K562 (cell line): ENCODE measurements around the gene PIP5K1B. TPM values are rescaled to one million over a fixed set of nuclear protein-coding genes. Genes with fewer than 3 reads are reported as not detected.

ENCODE experiments used
- ATAC-seq: fragments of 200-7000 bp; cut with Tn5 transposase; 3 replicates; pipeline ENCODE4 v1.9.1; 2020; ENCODE audit warnings: moderate library complexity
- BruUV-seq: library from RNA; stranded (reverse); fragments of 400-500 nt; replicated peaks from 2 replicates; lab custom pipeline; 2021; lab: Mats Ljungman, UMichigan
- CTCF ChIA-PET: fragments of 300-600 bp; formaldehyde crosslinking; extraction: SDS; loops from one replicate; lab custom pipeline; 2021; ENCODE audit warnings: low intra/inter-chr PET ratio; lab: Yijun Ruan, JAX
- POLR2A ChIA-PET: fragments of 300-600, 350-650 bp; sonication (Branson Sonifier 250); formaldehyde crosslinking; extraction: SDS; loops from one replicate; lab custom pipeline; 2021; ENCODE audit warnings: antibody characterized with exemption, inconsistent platforms; lab: Yijun Ruan, JAX
- DNase-seq, 4 experiments: peaks; one replicate each; pipeline versions ENCODE4 v3.0.0 to v3.0.0-alpha.2; 2011 to 2018; ENCODE audit warnings: low spot score in 3 of 4, mixed read lengths in 3 of 4; ENCODE audit errors: extremely low read depth in 1 of 4
- FAIRE-seq: peaks from 2 replicates; lab custom pipeline; 2011; peaks lifted over from hg19 to GRCh38; lab: Jason Lieb, UNC
- H2AFZ ChIP-seq: 2 replicates; pipeline ENCODE4 v1.6.0; 2011; ENCODE audit warnings: low read depth, low read length, control low read depth, inconsistent platforms
- H3K27ac ChIP-seq: fragments of 200-600 bp; 3 replicates; pipeline ENCODE4 v1.8.0; 2011; ENCODE audit warnings: low read depth, mild to moderate bottlenecking, control low read depth, inconsistent platforms, low read length, moderate library complexity, mixed read lengths; ENCODE audit errors: extremely low read depth
- H3K27me3 ChIP-seq, 2 experiments: fragments of 300-600 bp in 1 of 2; 2 replicates in 1 of 2; 3 replicates in 1 of 2; pipeline versions ENCODE4 v1.6.0 to v1.8.0; 2011; ENCODE audit warnings: inconsistent platforms in 2 of 2, low read length in 2 of 2, mild to moderate bottlenecking in 1 of 2, mixed read lengths in 1 of 2, moderate library complexity in 1 of 2; ENCODE audit not compliant: control insufficient read depth in 2 of 2, insufficient read depth in 2 of 2
- H3K36me3 ChIP-seq: fragments of 300-600 bp; 3 replicates; pipeline ENCODE4 v1.8.0; 2011; ENCODE audit warnings: mild to moderate bottlenecking, low read length, inconsistent platforms; ENCODE audit not compliant: control insufficient read depth, insufficient read depth
- H3K4me1 ChIP-seq, 2 experiments: fragments of 200-600 bp in 1 of 2; replicated peaks in 1 of 2; 2 replicates in 1 of 2; 3 replicates in 1 of 2; pipeline versions ENCODE4 v1.5.1 to v1.8.0; 2011; ENCODE audit warnings: inconsistent platforms in 2 of 2, low read length in 2 of 2, mild to moderate bottlenecking in 1 of 2, mixed read lengths in 1 of 2, moderate library complexity in 1 of 2; ENCODE audit not compliant: control insufficient read depth in 2 of 2, insufficient read depth in 2 of 2
- H3K4me2 ChIP-seq: 2 replicates; pipeline ENCODE4 v1.6.1; 2011; ENCODE audit warnings: low read length, control low read depth, inconsistent platforms, mixed read lengths; ENCODE audit not compliant: insufficient read depth
- H3K4me3 ChIP-seq: fragments of 200-600 bp; sonication (generic), shearing (Covaris generic); 2 replicates; pipeline ENCODE4 v1.5.1; 2016; ENCODE audit warnings: control low read depth, inconsistent platforms
- H3K79me2 ChIP-seq: fragments of 200-600 bp; 3 replicates; pipeline ENCODE4 v1.8.0; 2011; ENCODE audit warnings: low read length, inconsistent platforms; ENCODE audit not compliant: control insufficient read depth, insufficient read depth
- H3K9ac ChIP-seq, 2 experiments: 2 replicates each; pipeline versions ENCODE4 v1.6.0 to v1.6.1; 2011; ENCODE audit warnings: low read depth in 2 of 2, low read length in 2 of 2, control low read depth in 1 of 2, inconsistent platforms in 1 of 2, mild to moderate bottlenecking in 1 of 2, mixed read lengths in 1 of 2; ENCODE audit not compliant: insufficient read depth in 1 of 2
- H3K9me1 ChIP-seq: one replicate; pipeline ENCODE4 v1.6.0; 2011; ENCODE audit warnings: inconsistent platforms, mild to moderate bottlenecking, low read length, moderate library complexity; ENCODE audit not compliant: control insufficient read depth, insufficient read depth
- H3K9me3 ChIP-seq: replicated peaks from 2 replicates; pipeline ENCODE4 v1.5.1; 2011; ENCODE audit warnings: low read depth, low read length, inconsistent platforms; ENCODE audit not compliant: control insufficient read depth, insufficient read depth
- H4K20me1 ChIP-seq: replicated peaks from 2 replicates; pipeline ENCODE4 v1.6.1; 2011; ENCODE audit warnings: low read length, inconsistent platforms, mixed read lengths; ENCODE audit not compliant: control insufficient read depth, insufficient read depth
- HNRNPH1 ChIP-seq: fragments of 200-400 bp; formaldehyde crosslinking; optimal IDR thresholded peaks from 2 replicates; pipeline ENCODE3; 2017; ENCODE audit warnings: low read depth, mild to moderate bottlenecking, low read length, moderate library complexity
- HSF4 ChIP-seq: fragments of 250-450 bp; sonication (Bioruptor Pico); IDR thresholded peaks from 2 replicates; pipeline ENCODE4 v2.1.2; 2022; ENCODE audit warnings: mild to moderate bottlenecking, moderate library complexity, borderline replicate concordance
- KLF13 ChIP-seq: fragments of 450-650 bp; IDR thresholded peaks from 2 replicates; pipeline ENCODE4 v1.6.1; 2016; ENCODE audit warnings: missing genetic modification characterization, low read depth, mild to moderate bottlenecking, missing compliant biosample characterization, moderate library complexity, borderline replicate concordance
- NFXL1 ChIP-seq: fragments of 450-650 bp; formaldehyde crosslinking; IDR thresholded peaks from 2 replicates; pipeline ENCODE4 v1.4.0; 2021; ENCODE audit warnings: mild to moderate bottlenecking
- SNIP1 ChIP-seq: fragments of 450-650 bp; IDR thresholded peaks from 2 replicates; pipeline ENCODE4 v1.7.1; 2017; ENCODE audit warnings: low read depth, mild to moderate bottlenecking
- U2AF1 ChIP-seq: fragments of 200-400 bp; formaldehyde crosslinking; optimal IDR thresholded peaks from 2 replicates; pipeline ENCODE3; 2017; ENCODE audit warnings: mild to moderate bottlenecking, low read depth, low read length, moderate library complexity
- ZBTB1 ChIP-seq: sonication (generic); formaldehyde crosslinking; IDR thresholded peaks from 2 replicates; pipeline ENCODE4 v1.8.1; 2023; ENCODE audit warnings: missing genetic modification reagents, low read depth, mild to moderate bottlenecking, borderline replicate concordance
- ZNF584 ChIP-seq: fragments of 200-800 bp; sonication (Bioruptor generic); IDR thresholded peaks from 2 replicates; pipeline ENCODE4 v1.6.1; 2016; ENCODE audit warnings: low read depth, mild to moderate bottlenecking, missing genetic modification characterization, missing compliant biosample characterization
- WGBS: fragments of 100-300 bp; shearing (Covaris generic); methylation state at CpG from one replicate; pipeline ENCODE4 v1.1.6; 2016; ENCODE audit warnings: low coverage, mixed read lengths; ENCODE audit not compliant: insufficient coverage; ENCODE audit errors: missing lambda C conversion rate; 5-methylcytosine and 5-hydroxymethylcytosine counted together
- in situ Hi-C: fragments of 300-500 bp; cut with MboI; formaldehyde crosslinking; loops from 4 replicates; pipeline ENCODE4 v1.15.0; 2018; ENCODE audit warnings: inconsistent platforms, mixed read lengths
- intact Hi-C: fragments of 100-400 bp; cut with micrococcal nuclease; formaldehyde crosslinking; loops from 2 replicates; pipeline ENCODE4 v1.14.2; 2022
- polyA plus RNA-seq, 8 experiments: library from polyadenylated mRNA; depleted of rRNA in 4 of 8; stranded (reverse) in 5 of 8; unstranded in 3 of 8; fragments of >200 nt; fragmentation: Nextera tagmentation in 2 of 8; fragmentation: Illumina TruSeq in 1 of 8; extraction: Ambion mirVana in 2 of 8; extraction: Trizol in 1 of 8; gene quantifications; 2 replicates each; pipeline versions ENCODE4 v1.2.1 to v1.2.3, GENCODE V29; 2011 to 2014; ENCODE audit warnings: inconsistent platforms in 1 of 8, missing spikeins in 1 of 8
- total RNA-seq, 7 experiments: library from RNA; depleted of rRNA in 6 of 7; stranded (reverse); fragments of >200 nt in 6 of 7; fragmentation: Illumina TruSeq in 2 of 7; extraction: Trizol in 2 of 7; gene quantifications; 2 replicates each; pipeline versions ENCODE4 v1.2.1 to v1.2.3, GENCODE V29; 2011 to 2021; ENCODE audit warnings: low replicate concordance in 1 of 7
- TF ChIP-seq, protein P1 (sequence below): fragments of 450-650 bp; IDR thresholded peaks from 2 replicates; pipeline ENCODE4 v1.6.1; 2016
- TF ChIP-seq, protein P2 (sequence below): fragments of 250-450 bp; sonication (Bioruptor Pico); IDR thresholded peaks from 2 replicates; pipeline ENCODE4 v1.4.0; 2020; ENCODE audit warnings: mild to moderate bottlenecking, moderate library complexity, borderline replicate concordance
- TF ChIP-seq, protein P3 (sequence below): fragments of 450-650 bp; IDR thresholded peaks from 2 replicates; pipeline ENCODE4 v1.6.1; 2016; ENCODE audit warnings: low read depth

Gene PIP5K1B
- total and polyA plus RNA-seq, 9 of the 15 experiments (the other 6 are each of a cell fraction or from before 2014, with no cell fraction given): 3.1 to 12.9 (median 7.4) TPM

DNA sequence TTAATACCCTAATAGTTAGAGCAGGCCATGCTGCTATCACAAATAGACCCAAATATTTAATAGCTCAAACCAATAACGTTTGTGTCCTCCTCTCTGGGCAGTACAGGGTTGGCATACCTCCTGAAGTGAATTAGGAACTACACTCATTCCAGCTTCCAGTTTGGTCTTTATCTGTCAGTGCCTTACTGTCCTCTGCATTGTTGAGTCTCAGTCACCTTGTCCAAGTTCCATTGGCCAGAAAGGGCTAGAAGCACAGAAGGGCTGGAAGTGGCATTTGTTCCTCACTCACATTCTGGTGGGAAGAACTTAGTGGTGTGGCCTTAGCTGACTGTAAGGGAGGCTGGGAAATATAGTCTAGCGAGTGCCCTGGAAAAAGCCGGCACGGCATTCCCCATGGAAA, 341.7 kb downstream of the PIP5K1B start:
- in situ Hi-C loops (loop anchor here (25.0 kb wide), 1 partner anchor 891 kb away; no protein-coding TSS in a partner anchor), intact Hi-C loops (no loop called here)
- CTCF ChIA-PET: no interaction called here
- POLR2A ChIA-PET: no interaction called here
- FAIRE-seq (no peak), ATAC-seq (no peak), DNase-seq (no peak)
- no TSS peak for BruUV-seq
- H3K9me3 ChIP-seq: no peaks in the 10 kb centered on the region
- no peaks in the 10 kb centered on the region for H3K9me1 ChIP-seq
- H3K36me3 ChIP-seq: peaks cover 47% of the 10 kb centered on the region; the same call in 2 of the 3 replicates
- H3K79me2 ChIP-seq: peaks cover 37% of the 10 kb centered on the region
- H2AFZ ChIP-seq: no peak overlapping the region
- no peaks in the 10 kb centered on the region; the same call in 1 of the 2 replicates for H4K20me1 ChIP-seq
- peaks cover 8 to 11% of the 10 kb centered on the region in 2 experiments; a peak in 2 of 5 replicates for H3K4me1 ChIP-seq
- no peak overlapping the region for H3K4me3 ChIP-seq
- H3K27me3 ChIP-seq: no peaks in the 10 kb centered on the region
- 43% methylated on average over 4 of the region's 4 CpGs for WGBS
- no peak overlapping the region for H3K4me2 ChIP-seq
- H3K9ac ChIP-seq: no peak overlapping the region
- H3K27ac ChIP-seq: no peak overlapping the region
- TF ChIP-seq KLF13 (tag) (no peak), HNRNPH1 (no peak), U2AF1 (no peak), HSF4 (CRISPR knock-in tag) (no peak), SNIP1 (no peak), ZBTB1 (no peak), ZNF584 (CRISPR knock-in tag) (no peak), NFXL1 (CRISPR knock-in tag) (no peak)
- TF ChIP-seq, protein P1, sequence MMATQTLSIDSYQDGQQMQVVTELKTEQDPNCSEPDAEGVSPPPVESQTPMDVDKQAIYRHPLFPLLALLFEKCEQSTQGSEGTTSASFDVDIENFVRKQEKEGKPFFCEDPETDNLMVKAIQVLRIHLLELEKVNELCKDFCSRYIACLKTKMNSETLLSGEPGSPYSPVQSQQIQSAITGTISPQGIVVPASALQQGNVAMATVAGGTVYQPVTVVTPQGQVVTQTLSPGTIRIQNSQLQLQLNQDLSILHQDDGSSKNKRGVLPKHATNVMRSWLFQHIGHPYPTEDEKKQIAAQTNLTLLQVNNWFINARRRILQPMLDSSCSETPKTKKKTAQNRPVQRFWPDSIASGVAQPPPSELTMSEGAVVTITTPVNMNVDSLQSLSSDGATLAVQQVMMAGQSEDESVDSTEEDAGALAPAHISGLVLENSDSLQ: no peak
- TF ChIP-seq, protein P2, sequence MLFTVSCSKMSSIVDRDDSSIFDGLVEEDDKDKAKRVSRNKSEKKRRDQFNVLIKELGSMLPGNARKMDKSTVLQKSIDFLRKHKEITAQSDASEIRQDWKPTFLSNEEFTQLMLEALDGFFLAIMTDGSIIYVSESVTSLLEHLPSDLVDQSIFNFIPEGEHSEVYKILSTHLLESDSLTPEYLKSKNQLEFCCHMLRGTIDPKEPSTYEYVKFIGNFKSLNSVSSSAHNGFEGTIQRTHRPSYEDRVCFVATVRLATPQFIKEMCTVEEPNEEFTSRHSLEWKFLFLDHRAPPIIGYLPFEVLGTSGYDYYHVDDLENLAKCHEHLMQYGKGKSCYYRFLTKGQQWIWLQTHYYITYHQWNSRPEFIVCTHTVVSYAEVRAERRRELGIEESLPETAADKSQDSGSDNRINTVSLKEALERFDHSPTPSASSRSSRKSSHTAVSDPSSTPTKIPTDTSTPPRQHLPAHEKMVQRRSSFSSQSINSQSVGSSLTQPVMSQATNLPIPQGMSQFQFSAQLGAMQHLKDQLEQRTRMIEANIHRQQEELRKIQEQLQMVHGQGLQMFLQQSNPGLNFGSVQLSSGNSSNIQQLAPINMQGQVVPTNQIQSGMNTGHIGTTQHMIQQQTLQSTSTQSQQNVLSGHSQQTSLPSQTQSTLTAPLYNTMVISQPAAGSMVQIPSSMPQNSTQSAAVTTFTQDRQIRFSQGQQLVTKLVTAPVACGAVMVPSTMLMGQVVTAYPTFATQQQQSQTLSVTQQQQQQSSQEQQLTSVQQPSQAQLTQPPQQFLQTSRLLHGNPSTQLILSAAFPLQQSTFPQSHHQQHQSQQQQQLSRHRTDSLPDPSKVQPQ (CRISPR knock-in tag): no peak
- TF ChIP-seq, protein P3, sequence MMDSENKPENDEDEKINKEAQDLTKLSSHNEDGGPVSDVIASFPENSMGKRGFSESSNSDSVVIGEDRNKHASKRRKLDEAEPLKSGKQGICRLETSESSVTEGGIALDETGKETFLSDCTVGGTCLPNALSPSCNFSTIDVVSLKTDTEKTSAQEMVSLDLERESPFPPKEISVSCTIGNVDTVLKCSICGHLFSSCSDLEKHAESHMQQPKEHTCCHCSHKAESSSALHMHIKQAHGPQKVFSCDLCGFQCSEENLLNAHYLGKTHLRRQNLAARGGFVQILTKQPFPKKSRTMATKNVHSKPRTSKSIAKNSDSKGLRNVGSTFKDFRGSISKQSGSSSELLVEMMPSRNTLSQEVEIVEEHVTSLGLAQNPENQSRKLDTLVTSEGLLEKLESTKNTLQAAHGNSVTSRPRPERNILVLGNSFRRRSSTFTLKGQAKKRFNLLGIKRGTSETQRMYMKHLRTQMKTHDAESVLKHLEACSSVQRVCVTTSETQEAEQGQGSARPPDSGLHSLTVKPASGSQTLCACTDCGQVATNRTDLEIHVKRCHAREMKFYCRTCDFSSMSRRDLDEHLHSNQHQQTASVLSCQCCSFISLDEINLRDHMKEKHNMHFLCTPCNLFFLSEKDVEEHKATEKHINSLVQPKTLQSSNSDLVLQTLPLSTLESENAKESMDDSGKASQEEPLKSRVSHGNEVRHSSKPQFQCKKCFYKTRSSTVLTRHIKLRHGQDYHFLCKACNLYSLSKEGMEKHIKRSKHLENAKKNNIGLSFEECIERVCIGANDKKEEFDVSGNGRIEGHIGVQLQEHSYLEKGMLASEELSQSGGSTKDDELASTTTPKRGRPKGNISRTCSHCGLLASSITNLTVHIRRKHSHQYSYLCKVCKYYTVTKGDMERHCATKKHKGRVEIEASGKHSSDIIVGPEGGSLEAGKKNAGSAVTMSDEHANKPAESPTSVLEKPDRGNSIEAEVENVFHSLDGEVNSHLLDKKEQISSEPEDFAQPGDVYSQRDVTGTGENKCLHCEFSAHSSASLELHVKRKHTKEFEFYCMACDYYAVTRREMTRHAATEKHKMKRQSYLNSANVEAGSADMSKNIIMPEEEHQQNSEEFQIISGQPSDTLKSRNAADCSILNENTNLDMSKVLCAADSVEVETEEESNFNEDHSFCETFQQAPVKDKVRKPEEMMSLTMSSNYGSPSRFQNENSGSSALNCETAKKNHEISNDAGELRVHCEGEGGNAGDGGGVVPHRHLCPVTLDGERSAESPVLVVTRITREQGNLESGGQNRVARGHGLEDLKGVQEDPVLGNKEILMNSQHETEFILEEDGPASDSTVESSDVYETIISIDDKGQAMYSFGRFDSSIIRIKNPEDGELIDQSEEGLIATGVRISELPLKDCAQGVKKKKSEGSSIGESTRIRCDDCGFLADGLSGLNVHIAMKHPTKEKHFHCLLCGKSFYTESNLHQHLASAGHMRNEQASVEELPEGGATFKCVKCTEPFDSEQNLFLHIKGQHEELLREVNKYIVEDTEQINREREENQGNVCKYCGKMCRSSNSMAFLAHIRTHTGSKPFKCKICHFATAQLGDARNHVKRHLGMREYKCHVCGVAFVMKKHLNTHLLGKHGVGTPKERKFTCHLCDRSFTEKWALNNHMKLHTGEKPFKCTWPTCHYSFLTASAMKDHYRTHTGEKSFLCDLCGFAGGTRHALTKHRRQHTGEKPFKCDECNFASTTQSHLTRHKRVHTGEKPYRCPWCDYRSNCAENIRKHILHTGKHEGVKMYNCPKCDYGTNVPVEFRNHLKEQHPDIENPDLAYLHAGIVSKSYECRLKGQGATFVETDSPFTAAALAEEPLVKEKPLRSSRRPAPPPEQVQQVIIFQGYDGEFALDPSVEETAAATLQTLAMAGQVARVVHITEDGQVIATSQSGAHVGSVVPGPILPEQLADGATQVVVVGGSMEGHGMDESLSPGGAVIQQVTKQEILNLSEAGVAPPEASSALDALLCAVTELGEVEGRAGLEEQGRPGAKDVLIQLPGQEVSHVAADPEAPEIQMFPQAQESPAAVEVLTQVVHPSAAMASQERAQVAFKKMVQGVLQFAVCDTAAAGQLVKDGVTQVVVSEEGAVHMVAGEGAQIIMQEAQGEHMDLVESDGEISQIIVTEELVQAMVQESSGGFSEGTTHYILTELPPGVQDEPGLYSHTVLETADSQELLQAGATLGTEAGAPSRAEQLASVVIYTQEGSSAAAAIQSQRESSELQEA: no peak
